HepG2 (cell line): ENCODE data around the gene ATP5F1C. TPM values are rescaled to one million over a fixed set of nuclear protein-coding genes. Genes with fewer than 3 reads are reported as not detected.
A peak's percentile ranks its signal among the peaks of the same experiment; 100 is the strongest.

Source experiments
- BCL6 ChIP-seq: IDR thresholded peaks from 2 replicates; pipeline ENCODE4 v1.6.1; 2016; ENCODE audit warnings: missing genetic modification reagents, missing compliant biosample characterization
- CEBPG ChIP-seq: IDR thresholded peaks from 2 replicates; pipeline ENCODE4 v1.6.1; 2016
- CREM ChIP-seq, 2 experiments: sonication (generic) in 1 of 2; formaldehyde crosslinking in 1 of 2; IDR thresholded peaks; 2 replicates each; pipeline versions ENCODE4 v1.4.0 to v1.6.1; 2016 to 2020; ENCODE audit warnings: antibody characterized with exemption in 1 of 2, mild to moderate bottlenecking in 1 of 2, missing genetic modification reagents in 1 of 2
- EP300 ChIP-seq, 3 experiments: sonication (generic) in 1 of 3; formaldehyde crosslinking in 1 of 3; IDR thresholded peaks; 2 replicates each; pipeline versions ENCODE4 v1.5.1 to v1.6.1; 2011 to 2020; ENCODE audit warnings: low read depth in 2 of 3, low read length in 2 of 3, borderline replicate concordance in 1 of 3, improper control_type of control experiment in 1 of 3, mild to moderate bottlenecking in 1 of 3, missing genetic modification reagents in 1 of 3, moderate library complexity in 1 of 3
- ETV6 ChIP-seq: sonication (generic); formaldehyde crosslinking; conservative IDR thresholded peaks from 2 replicates; pipeline ENCODE4 v1.4.0; 2020; ENCODE audit warnings: missing genetic modification reagents
- EZH2 ChIP-seq: conservative IDR thresholded peaks from 2 replicates; pipeline ENCODE4 v1.6.1; 2012; ENCODE audit warnings: mild to moderate bottlenecking, low read depth, low read length, moderate library complexity
- FOSL2 ChIP-seq: sonication (generic); formaldehyde crosslinking; IDR thresholded peaks from 2 replicates; pipeline ENCODE4 v1.4.0; 2020; ENCODE audit warnings: missing genetic modification reagents
- FOXO1 ChIP-seq: sonication (generic); formaldehyde crosslinking; IDR thresholded peaks from 2 replicates; pipeline ENCODE4 v1.4.0; 2020; ENCODE audit warnings: missing genetic modification reagents
- GFI1 ChIP-seq: sonication (generic); formaldehyde crosslinking; IDR thresholded peaks from 2 replicates; pipeline ENCODE4 v1.5.0; 2020; ENCODE audit warnings: missing genetic modification reagents, mild to moderate bottlenecking, borderline replicate concordance
- HHEX ChIP-seq: IDR thresholded peaks from 2 replicates; pipeline ENCODE4 v1.6.1; 2016; ENCODE audit warnings: control low read depth
- HNF4A ChIP-seq: sonication (generic); formaldehyde crosslinking; IDR thresholded peaks from 2 replicates; pipeline ENCODE4 v1.4.0; 2020; ENCODE audit warnings: missing genetic modification reagents
- NFIC ChIP-seq: IDR thresholded peaks from 2 replicates; pipeline ENCODE4 v1.6.1; 2012; ENCODE audit warnings: mild to moderate bottlenecking, low read length, inconsistent platforms
- SOX5 ChIP-seq: IDR thresholded peaks from 2 replicates; pipeline ENCODE4 v1.6.1; 2016; ENCODE audit warnings: borderline replicate concordance
- SP1 ChIP-seq, 2 experiments: fragments of 450-650 bp in 1 of 2; sonication (generic) in 1 of 2; formaldehyde crosslinking in 1 of 2; IDR thresholded peaks; 2 replicates each; pipeline versions ENCODE4 v1.4.0 to v1.6.1; 2016 to 2020; ENCODE audit warnings: missing genetic modification reagents in 1 of 2
- TEAD3 ChIP-seq: optimal IDR thresholded peaks from 2 replicates; pipeline ENCODE3; 2016; ENCODE audit warnings: borderline replicate concordance
- ZGPAT ChIP-seq: IDR thresholded peaks from 2 replicates; pipeline ENCODE4 v1.6.1; 2016; ENCODE audit warnings: mild to moderate bottlenecking
- ZMAT5 ChIP-seq: sonication (generic); formaldehyde crosslinking; IDR thresholded peaks from 2 replicates; pipeline ENCODE4 v1.5.0; 2020; ENCODE audit warnings: mild to moderate bottlenecking, low read depth, missing genetic modification reagents, borderline replicate concordance
- ZMYM4 ChIP-seq: sonication (generic); formaldehyde crosslinking; IDR thresholded peaks from 2 replicates; pipeline ENCODE4 v1.8.1; 2023; ENCODE audit warnings: mild to moderate bottlenecking, missing genetic modification reagents
- ZNF224 ChIP-seq: sonication (generic); formaldehyde crosslinking; IDR thresholded peaks from 2 replicates; pipeline ENCODE4 v1.5.0; 2020; ENCODE audit warnings: mild to moderate bottlenecking, missing genetic modification reagents
- ZNF343 ChIP-seq: sonication (generic); formaldehyde crosslinking; IDR thresholded peaks from 2 replicates; pipeline ENCODE4 v1.4.0; 2020; ENCODE audit warnings: mild to moderate bottlenecking, missing genetic modification reagents
- ZNF598 ChIP-seq: sonication (generic); formaldehyde crosslinking; IDR thresholded peaks from 2 replicates; pipeline ENCODE4 v1.5.1; 2020; ENCODE audit warnings: mild to moderate bottlenecking, missing genetic modification reagents, borderline replicate concordance
- polyA plus RNA-seq, 8 experiments: library from polyadenylated mRNA; depleted of rRNA in 3 of 8; stranded (reverse) in 7 of 8; unstranded in 1 of 8; fragments of >200 nt; fragmentation: Illumina TruSeq in 4 of 8; extraction: Trizol in 4 of 8; gene quantifications; 2 replicates each; pipeline versions ENCODE4 v1.2.1 to v1.2.3, GENCODE V29; 2011 to 2016; ENCODE audit warnings: low read depth in 4 of 8, missing spikeins in 1 of 8, mixed read lengths in 1 of 8; ENCODE audit not compliant: insufficient read depth in 1 of 8
- total RNA-seq, 5 experiments: library from RNA; depleted of rRNA; stranded (reverse); fragments of >200 nt; fragmentation: Illumina TruSeq; extraction: Trizol; gene quantifications; 2 replicates each; pipeline ENCODE4 v1.2.3, GENCODE V29; 2016; ENCODE audit warnings: low read depth in 1 of 5
- TF ChIP-seq, protein P1 (sequence below): sonication (generic); formaldehyde crosslinking; IDR thresholded peaks from 2 replicates; pipeline ENCODE4 v1.4.0; 2020; ENCODE audit warnings: low read depth, missing genetic modification reagents
- TF ChIP-seq, protein P2 (sequence below): sonication (generic); formaldehyde crosslinking; IDR thresholded peaks from 2 replicates; pipeline ENCODE4 v1.4.0; 2020; ENCODE audit warnings: missing genetic modification reagents, mild to moderate bottlenecking, borderline replicate concordance

The ATP5F1C gene
- total and polyA plus RNA-seq, 2 of the 13 experiments (the other 11 are each of a cell fraction or from before 2014, with no cell fraction given) = 407 to 416 TPM

DNA sequence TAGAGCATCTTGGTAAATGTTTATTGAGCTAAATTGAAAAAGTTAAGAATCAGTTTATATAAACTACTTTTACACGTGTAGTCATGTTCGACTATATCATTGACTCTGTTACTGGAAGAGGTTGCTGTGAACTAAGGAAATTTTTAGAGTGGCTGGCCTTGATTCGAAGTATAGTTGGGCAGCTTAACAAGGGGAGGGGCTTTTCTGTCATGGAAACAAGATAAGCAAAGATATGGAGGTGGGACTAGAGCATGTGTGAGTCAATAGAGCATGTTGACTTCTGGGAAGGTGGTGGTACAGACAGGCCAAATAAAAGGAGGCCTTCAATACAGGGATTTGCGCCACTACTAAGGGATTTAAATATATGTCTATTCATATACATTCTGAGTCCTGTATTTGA lies 7.6 kb downstream of the ATP5F1C start (continued):
- no peak for TF ChIP-seq HNF4A (CRISPR knock-in tag)
- TF ChIP-seq ZNF343 (CRISPR knock-in tag) = no peak
- 0 out of 2 replicates have a peak, but pooled peaks have one; percentile 21 for TF ChIP-seq BCL6 (CRISPR knock-in tag)
- no peak for TF ChIP-seq ZGPAT (CRISPR knock-in tag)
- TF ChIP-seq ZNF224 = no peak
- no peak for TF ChIP-seq EZH2
- TF ChIP-seq FOSL2 (CRISPR knock-in tag) = 0 out of 2 replicates have a peak, but pooled peaks have one; percentile 22
- no peak for TF ChIP-seq ETV6 (CRISPR knock-in tag)
- TF ChIP-seq SOX5 = peak; percentile 48; the same call in 1 of the 2 replicates
- TF ChIP-seq, protein P1, sequence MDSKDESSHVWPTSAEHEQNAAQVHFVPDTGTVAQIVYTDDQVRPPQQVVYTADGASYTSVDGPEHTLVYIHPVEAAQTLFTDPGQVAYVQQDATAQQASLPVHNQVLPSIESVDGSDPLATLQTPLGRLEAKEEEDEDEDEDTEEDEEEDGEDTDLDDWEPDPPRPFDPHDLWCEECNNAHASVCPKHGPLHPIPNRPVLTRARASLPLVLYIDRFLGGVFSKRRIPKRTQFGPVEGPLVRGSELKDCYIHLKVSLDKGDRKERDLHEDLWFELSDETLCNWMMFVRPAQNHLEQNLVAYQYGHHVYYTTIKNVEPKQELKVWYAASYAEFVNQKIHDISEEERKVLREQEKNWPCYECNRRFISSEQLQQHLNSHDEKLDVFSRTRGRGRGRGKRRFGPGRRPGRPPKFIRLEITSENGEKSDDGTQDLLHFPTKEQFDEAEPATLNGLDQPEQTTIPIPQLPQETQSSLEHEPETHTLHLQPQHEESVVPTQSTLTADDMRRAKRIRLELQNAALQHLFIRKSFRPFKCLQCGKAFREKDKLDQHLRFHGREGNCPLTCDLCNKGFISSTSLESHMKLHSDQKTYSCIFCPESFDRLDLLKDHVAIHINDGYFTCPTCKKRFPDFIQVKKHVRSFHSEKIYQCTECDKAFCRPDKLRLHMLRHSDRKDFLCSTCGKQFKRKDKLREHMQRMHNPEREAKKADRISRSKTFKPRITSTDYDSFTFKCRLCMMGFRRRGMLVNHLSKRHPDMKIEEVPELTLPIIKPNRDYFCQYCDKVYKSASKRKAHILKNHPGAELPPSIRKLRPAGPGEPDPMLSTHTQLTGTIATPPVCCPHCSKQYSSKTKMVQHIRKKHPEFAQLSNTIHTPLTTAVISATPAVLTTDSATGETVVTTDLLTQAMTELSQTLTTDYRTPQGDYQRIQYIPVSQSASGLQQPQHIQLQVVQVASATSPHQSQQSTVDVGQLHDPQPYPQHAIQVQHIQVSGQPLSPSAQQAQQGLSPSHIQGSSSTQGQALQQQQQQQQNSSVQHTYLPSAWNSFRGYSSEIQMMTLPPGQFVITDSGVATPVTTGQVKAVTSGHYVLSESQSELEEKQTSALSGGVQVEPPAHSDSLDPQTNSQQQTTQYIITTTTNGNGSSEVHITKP (CRISPR knock-in tag) = 0 out of 2 replicates have a peak, but pooled peaks have one; percentile 43
- peak; percentile 25 for TF ChIP-seq TEAD3 (CRISPR knock-in tag)
- no peak for TF ChIP-seq SP1 (IDR thresholded peaks at IDR 0.05)
- no peak for TF ChIP-seq SP1 (CRISPR knock-in tag; IDR thresholded peaks at IDR 0.05)
- peak; percentile 43; the same call in 1 of the 2 replicates for TF ChIP-seq ZMYM4
- no peak for TF ChIP-seq ZMAT5 (CRISPR knock-in tag)
- TF ChIP-seq GFI1 = 0 out of 2 replicates have a peak, but pooled peaks have one; percentile 43
- TF ChIP-seq HHEX (CRISPR knock-in tag) = no peak
- TF ChIP-seq, protein P2, sequence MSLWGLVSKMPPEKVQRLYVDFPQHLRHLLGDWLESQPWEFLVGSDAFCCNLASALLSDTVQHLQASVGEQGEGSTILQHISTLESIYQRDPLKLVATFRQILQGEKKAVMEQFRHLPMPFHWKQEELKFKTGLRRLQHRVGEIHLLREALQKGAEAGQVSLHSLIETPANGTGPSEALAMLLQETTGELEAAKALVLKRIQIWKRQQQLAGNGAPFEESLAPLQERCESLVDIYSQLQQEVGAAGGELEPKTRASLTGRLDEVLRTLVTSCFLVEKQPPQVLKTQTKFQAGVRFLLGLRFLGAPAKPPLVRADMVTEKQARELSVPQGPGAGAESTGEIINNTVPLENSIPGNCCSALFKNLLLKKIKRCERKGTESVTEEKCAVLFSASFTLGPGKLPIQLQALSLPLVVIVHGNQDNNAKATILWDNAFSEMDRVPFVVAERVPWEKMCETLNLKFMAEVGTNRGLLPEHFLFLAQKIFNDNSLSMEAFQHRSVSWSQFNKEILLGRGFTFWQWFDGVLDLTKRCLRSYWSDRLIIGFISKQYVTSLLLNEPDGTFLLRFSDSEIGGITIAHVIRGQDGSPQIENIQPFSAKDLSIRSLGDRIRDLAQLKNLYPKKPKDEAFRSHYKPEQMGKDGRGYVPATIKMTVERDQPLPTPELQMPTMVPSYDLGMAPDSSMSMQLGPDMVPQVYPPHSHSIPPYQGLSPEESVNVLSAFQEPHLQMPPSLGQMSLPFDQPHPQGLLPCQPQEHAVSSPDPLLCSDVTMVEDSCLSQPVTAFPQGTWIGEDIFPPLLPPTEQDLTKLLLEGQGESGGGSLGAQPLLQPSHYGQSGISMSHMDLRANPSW (CRISPR knock-in tag) = no peak
- 0 out of 2 replicates have a peak, but pooled peaks have one; percentile 29 for TF ChIP-seq CEBPG (CRISPR knock-in tag)
- peak; percentile 31; the same call in 1 of the 2 replicates for TF ChIP-seq FOXO1 (CRISPR knock-in tag)
- TF ChIP-seq EP300 (IDR thresholded peaks at IDR 0.05; ENCODE audit: low read depth in 2 of 2, low read length in 2 of 2) = peak in 1 of 2 experiments; percentile 37; a peak in 2 of 4 replicates
- no peak for TF ChIP-seq EP300 (CRISPR knock-in tag; IDR thresholded peaks at IDR 0.05; ENCODE audit: borderline replicate concordance)
- no peak for TF ChIP-seq ZNF598 (CRISPR knock-in tag)
- no peak; the same call in 1 of the 2 replicates for TF ChIP-seq CREM (IDR thresholded peaks at IDR 0.05)
- no peak for TF ChIP-seq CREM (CRISPR knock-in tag; IDR thresholded peaks at IDR 0.05)
- 0 out of 2 replicates have a peak, but pooled peaks have one; percentile 19 for TF ChIP-seq NFIC
